GM19035 (cell line): ENCODE measurements around the gene RHOU.
"Not testable (repeated sequence)": the region's sequence is repeated elsewhere in the genome, so short reads cannot be mapped to it uniquely, and the experiment has no call there.

Experiments used
- ATAC-seq: cut with Tn5 transposase; IDR thresholded peaks from one replicate; pipeline ENCODE4 v1.9.1; 2021; ENCODE audit not compliant: unreplicated experiment

The RHOU gene

DNA sequence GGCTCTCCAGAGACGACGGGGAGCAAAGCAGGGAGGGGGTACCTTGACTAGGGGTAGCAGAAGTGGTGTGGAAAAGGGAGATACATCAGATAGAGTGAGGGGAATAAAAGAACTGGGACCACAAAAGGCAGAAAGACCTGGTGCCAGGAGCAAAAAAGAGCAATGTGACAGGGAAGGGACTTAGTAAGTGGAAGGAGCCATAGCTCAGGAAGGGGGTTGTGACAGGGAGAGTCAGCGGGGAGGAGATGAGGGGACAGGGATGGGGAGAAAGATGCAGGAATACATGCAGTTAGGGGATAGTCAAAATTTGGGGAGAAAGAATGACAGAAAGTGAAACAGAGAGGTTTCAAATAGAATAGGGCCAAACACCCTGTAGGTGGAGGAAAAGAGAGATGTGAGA, 20.5 kb downstream of the RHOU start:
- no peak for ATAC-seq

- no peak for ATAC-seq
Measured at GRCh38 chr1:228756457-228756856, 21.2 kb downstream of the RHOU start.

- ATAC-seq, result no peak
Measured at GRCh38 chr1:228758447-228758846, 23.2 kb downstream of the RHOU start.

- no peak for ATAC-seq
Measured at GRCh38 chr1:228760979-228761378, 25.7 kb downstream of the RHOU start.

DNA sequence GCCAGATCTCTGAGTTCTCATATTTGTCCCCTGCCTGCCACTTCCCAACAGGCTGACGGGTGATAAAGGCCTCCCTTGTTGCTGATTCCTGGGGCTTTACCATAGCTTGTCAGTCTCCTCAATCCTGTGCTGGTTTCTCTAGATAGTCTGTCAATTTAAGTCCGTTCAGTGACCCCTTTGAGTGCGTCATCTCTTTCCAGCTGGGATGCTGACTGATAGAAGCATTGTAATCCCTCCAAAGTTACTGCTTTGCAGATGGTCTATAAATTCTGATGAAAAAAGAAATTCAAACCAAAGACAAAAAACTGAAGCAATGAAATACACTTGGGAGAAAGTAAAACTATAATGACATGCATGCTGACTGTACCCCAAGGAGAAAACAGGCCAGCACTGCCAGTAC, 28.3 kb downstream of the RHOU start:
- no peak for ATAC-seq

DNA sequence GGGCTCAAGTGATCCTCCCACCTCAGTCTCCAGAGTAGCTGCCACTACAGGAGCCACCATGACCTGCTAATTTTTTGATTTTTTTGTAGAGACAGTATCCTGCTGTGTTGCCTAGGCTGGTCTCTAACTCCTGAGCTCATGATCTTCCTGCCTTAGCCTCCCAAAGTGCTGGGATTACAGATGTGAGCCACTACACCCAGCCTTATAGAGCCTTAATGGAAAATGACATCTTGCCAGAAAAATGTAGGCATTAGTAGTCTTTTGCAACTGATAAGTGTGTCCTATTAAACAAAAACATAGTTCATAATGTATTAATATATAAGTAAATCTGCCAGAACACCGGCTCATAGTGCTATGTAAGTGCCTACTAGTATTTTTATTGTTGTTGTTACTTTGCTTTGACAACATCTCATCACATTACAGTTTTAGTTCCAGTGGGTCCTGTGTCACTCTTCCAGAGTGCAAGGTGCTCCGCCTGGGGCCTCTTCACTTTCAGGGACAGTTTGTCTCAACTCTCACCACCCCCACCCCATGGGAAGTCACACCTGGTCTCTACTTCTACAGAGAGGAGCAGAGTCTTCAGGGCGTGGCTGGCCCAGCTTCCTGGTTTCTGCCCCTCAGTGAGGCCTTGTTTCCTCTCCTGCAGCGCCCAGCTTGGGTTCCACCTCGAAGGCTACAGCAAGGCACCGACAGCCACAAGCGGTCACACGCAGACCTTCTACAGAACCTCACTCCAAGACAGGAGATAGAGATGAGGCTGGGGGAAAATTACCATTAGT, 30.1 kb downstream of the RHOU start:
- no peak for ATAC-seq

GRCh38 chr1:228766788-228767187, 31.5 kb downstream of the RHOU start:
- ATAC-seq, result no peak

DNA sequence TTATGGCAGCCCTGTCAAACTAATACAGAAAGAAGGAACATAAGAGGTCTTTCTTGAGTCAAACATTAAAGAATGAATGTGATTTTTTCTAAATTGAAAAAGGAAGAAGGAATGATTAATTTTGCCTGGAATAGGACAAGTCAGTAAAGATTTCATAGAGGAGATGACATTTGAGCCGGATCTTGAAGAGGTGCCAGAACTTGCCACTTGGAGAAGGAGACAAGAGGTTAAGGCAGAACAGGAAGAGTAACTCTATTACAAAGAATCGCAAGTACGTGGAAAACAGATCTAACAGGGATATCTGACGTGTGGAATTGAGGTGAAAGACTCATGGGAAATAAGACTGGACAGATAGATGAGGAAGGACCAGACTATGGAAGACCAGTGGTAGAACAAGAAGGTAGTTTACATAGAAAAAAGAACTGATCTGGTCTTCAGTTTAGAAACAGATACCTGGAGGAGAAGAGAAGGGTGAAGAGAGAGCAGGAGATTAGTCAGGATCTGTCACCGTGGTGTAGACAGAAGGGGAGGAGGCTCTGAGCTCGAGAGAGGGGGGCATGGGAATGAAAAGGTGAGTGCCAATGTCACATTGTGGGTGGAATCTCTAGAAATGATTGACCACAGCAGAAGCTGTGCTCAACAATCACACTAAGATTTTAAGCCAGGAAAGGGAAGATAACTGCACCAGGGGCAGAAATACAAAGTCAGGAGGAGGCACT, 32.5 kb downstream of the RHOU start:
- no peak for ATAC-seq

DNA sequence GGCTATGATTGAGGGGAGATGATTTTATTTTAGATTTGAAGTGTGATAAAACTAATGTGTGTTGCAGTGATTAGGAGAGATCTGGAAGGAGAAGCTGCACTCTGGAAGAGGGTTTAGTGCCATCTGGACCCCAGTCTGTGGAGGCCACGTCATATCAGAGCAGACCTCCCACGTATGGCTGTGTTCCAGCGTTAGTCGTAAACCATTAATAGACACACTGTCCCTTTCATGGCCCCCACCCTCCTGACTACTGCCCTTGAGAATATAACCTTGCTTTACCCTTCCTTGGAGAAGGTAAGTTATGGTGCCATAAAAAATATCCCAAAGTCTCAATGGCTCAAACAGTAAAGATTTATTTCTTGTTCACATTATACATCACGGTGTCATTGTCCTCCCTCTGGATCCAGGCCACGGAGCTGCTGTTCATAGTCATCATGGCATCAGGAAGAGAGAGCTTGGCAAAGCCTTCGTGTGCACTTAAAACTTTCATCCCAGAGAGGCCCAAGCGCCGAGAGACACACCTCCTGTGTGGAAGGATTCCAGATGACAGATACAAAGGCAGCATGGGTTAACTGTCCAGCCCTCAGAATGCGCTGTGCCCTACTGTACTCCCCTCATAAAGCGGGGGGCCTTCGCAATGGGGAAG, 33.2 kb downstream of the RHOU start:
- no peak for ATAC-seq

- ATAC-seq, result no peak
Measured at GRCh38 chr1:228770779-228771223, 35.5 kb downstream of the RHOU start.

DNA sequence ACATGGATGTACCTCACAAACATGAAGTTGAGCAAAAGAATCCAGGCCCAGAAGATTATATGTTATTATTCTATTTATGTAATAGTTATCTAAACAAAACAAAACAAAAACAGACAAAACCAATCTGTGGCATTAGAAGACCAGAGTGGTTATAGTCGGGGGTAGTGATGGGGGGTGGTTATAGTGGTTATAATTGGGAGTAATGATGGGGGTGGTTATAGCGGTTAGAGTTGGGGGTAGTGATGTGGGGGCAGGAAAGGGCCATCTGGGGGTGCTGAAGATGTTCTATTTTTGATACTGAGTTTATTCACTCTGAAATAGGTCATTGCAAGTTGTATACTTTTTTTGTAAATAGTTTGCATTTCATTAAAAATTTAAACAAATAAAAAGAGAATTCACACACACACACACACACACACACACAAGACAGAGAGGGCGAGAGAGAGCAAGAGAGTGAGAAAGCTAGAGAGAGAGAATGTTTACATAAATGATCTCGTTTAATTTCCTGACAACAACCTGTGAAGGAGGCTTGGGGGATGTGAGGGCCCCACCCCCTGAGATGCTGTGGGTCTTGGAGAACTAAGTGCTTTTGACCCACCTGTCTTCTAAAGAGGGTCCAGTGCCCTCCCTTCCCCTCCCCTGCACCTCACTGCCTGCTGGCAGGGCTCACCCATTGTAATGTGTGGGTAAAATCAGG, 37.4 kb downstream of the RHOU start:
- no peak for ATAC-seq

DNA sequence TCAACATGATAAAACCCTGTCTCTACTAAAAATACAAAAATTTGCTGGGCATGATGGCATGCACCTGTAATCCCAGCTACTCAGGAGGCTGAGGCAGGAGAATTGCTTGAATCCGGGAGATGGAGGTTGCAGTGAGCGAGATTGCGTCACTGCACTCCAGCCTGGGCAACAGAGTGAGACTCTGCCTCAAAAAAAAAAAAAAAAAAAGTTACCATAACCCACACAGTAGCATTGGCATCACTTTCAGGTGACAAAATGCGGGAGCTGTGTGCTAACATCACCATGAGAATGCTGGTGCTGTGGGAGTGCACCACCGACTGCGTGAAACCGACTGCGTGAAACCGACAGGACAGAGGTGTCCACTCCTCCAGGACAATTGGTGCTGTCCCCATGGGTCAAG, 40.7 kb downstream of the RHOU start:
- ATAC-seq, result not testable (repeated sequence)

DNA sequence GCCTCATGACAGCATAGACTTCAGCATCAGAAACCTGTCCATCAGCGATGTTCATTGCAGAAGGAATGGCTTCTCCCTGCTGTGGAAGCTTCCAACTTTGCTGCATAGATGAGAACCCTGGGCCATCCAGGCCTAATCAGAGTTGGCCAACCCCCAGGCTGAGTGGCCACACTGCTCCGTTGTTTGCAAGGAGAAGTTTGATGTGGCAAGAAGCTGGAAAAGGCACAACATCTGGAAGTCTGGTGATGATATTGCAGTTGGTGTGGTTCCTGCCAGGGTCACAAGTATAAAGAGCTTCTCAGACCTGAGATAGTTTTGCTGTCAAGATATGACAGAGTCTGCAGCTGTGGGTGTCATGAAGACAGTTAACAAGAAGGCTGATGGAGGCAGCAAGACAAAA, 41.2 kb downstream of the RHOU start:
- ATAC-seq, result no peak

DNA sequence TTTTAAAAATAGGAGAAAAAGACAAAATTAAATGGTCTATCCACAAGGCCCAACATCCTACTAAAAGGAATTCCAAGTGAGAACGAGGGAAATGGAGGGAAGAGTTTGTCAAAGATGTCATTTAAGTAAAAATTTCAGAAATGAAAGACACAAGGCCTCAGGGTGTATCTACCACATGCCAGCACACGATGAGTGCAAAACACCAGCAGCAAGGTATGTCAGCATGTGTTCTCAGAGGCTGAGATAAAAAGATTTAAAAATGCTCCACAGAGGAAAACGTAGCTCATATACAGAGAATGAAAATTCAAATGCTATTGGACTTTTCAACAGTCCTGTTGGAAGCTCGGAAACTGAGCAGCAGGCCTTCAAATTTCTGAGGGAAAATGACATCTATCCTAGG, 42.0 kb downstream of the RHOU start:
- ATAC-seq, result no peak

GRCh38 chr1:228778026-228778425, 42.7 kb downstream of the RHOU start:
- no peak for ATAC-seq

- no peak for ATAC-seq
Measured at GRCh38 chr1:228778466-228778865, 43.2 kb downstream of the RHOU start.

DNA sequence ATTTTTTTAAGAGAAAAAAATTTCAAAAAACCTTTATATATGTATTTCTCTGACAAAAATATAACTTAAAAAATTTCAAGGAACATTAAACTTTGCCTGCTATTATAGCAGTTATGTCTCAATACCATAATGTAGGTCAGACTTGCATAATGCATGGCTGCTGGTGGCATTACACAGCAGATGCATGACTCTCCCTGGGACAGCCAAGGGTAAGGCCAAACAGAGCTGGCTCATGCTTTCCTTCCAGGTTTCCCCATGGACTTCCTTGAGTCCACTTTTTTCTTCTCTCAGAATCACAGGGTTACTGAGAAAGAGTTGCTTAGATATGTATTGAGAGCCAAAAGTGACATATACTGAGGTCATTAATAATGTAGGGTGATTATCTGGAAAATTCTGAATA, 43.7 kb downstream of the RHOU start:
- no peak for ATAC-seq

DNA sequence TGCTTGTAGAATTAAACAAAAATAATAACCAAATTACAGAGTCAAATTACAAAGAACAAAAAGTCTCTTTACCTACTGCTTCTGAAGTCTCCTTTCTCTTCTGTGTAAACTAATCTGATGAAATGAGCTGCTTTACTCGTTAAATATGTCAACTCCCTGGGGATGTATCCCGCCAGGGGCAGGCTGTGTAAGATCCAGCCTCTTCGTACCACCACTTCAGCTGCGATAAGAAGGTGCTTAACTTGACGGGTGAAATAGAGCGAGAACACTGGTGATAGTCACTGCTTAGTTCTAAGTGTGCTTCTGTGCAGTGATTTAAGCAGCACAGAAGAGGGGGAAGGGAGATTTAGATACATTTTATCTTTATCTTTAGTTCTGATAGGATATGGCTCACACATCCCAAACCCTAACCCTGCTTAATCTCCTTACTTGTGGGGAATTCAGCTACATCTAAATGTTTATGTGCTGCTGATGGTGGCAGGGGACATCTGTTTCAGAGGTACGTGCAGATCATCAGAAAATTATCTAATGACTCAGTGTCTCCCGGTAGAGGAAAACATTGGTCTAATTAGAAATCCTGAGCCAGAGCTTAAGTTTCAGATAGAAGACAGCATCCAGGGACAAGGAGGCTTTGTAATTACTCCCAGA, 46.0 kb downstream of the RHOU start:
- ATAC-seq, result no peak

DNA sequence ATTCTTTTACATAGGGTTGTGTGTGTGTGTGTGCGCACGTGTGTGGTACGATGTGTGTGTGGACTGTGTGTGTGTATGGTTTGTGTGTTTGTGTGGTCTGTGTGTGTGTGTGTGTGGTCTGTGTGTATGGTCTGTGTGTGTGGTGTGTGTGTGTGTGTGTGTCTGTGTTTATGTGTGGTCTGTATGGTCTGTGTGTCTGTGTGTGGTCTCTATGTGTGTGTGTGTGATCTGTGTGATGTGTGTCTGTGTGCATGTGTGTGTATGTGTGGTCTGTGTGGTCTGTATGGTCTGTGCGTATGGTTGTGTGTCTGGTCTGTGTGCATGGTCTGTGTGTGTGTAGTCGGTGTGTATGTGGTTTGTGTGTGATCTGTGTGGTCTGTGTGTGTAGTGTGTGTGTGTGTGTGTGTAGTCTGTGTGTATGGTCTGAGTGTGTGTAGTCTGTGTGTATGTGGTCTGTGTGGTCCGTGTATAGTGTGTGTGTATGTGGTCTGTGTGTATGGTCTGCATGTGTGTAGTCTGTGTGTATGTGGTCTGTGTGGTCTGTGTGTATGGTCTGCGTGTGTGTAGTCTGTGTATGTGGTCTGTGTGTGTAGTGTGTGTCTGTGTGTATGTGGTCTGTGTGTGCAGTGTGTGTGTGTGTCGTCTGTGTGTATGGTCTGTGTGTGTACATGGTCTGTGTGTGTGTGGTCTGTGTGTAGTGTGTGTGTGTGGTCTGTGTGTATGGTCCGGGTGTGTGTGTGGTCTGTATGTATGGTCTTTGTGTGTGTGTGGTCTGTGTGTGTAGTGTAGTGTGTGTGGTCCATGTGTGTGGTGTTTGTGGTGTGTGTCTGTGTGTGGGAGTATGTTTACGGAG, 46.8 kb downstream of the RHOU start:
- ATAC-seq, result no peak
